Heart right ventricle (tissue), 16 donors: ENCODE measurements around the gene HSD17B8. TPM values are rescaled to one million over a fixed set of nuclear protein-coding genes. Genes with fewer than 3 reads are reported as not detected.

Source experiments
- ATAC-seq, 8 donors: fragments of 200-7000 bp; cut with Tn5 transposase; one replicate each; pipeline ENCODE4 v1.9.1; 2020; ENCODE audit warnings: mild to moderate bottlenecking in 8 of 8, moderate library complexity in 8 of 8, moderate number of reproducible peaks in 1 of 8
- DNase-seq, 2 donors: peaks; one replicate each; pipeline ENCODE4 v3.0.0-alpha.2; 2020
- H3K27ac ChIP-seq, 10 donors: fragments of 200-600 bp; sonication (generic) in 2 of 10; one replicate each; pipeline versions ENCODE4 v1.5.0 to v1.8.0; 2020 to 2022; ENCODE audit warnings: mild to moderate bottlenecking in 3 of 10
- H3K27me3 ChIP-seq, 7 donors: fragments of 200-600 bp; one replicate each; pipeline ENCODE4 v1.8.0; 2021 to 2022; ENCODE audit warnings: mild to moderate bottlenecking in 2 of 7
- H3K36me3 ChIP-seq, 9 donors: fragments of 200-600 bp; sonication (generic) in 1 of 9; one replicate each; pipeline versions ENCODE4 v1.5.0 to v1.8.0; 2020 to 2022; ENCODE audit warnings: mild to moderate bottlenecking in 2 of 9
- H3K4me1 ChIP-seq, 9 donors: fragments of 200-600 bp; sonication (generic) in 1 of 9; one replicate each; pipeline versions ENCODE4 v1.5.0 to v1.8.0; 2020 to 2022; ENCODE audit warnings: mild to moderate bottlenecking in 4 of 9
- H3K4me3 ChIP-seq, 10 donors: fragments of 200-600 bp; sonication (generic) in 2 of 10; one replicate each; pipeline versions ENCODE4 v1.5.0 to v1.8.0; 2020 to 2022; ENCODE audit warnings: mild to moderate bottlenecking in 7 of 10, moderate library complexity in 2 of 10
- H3K9me3 ChIP-seq, 11 donors: fragments of 200-600 bp in 10 of 11; sonication (generic) in 2 of 11; one replicate each; pipeline versions ENCODE4 v1.5.0 to v1.8.0; 2013 to 2022; ENCODE audit warnings: mild to moderate bottlenecking in 2 of 11, control low read depth in 1 of 11, moderate library complexity in 1 of 11
- WGBS, 2 donors: extraction: QIAGEN DNeasy Blood & Tissue Kit; methylation state at CpG; one replicate each; pipeline ENCODE4 v1.1.7; 2013; ENCODE audit warnings: inconsistent platforms in 1 of 2; 5-methylcytosine and 5-hydroxymethylcytosine counted together
- intact Hi-C, 10 donors: fragments of 100-400 bp; cut with DNase I; formaldehyde crosslinking; loops; one replicate each; pipeline versions ENCODE4 v1.11.1 to v1.14.2; 2022
- polyA plus RNA-seq, 2 donors: library from polyadenylated mRNA; stranded (reverse); fragments of 200-250 nt; gene quantifications; one replicate each; pipeline ENCODE4 v1.2.3, GENCODE V29; 2013
- total RNA-seq, 10 donors: library from RNA; stranded (reverse); fragmentation: NEBNext Ultra II Directional in 3 of 10; extraction: Animal tissue kit (Norgen Biotek cat#: 25700) in 3 of 10; gene quantifications; one replicate each; pipeline versions ENCODE4 v1.2.1 to v1.2.4, GENCODE V29; 2021 to 2023
- TF ChIP-seq, protein P1 (sequence below), 9 donors: fragments of 200-600 bp; sonication (generic) in 2 of 9; IDR thresholded peaks; one replicate each; pipeline versions ENCODE4 v1.5.0 to v1.8.0; 2021 to 2022; ENCODE audit warnings: antibody characterized with exemption in 9 of 9, mild to moderate bottlenecking in 5 of 9, moderate library complexity in 1 of 9
- donor health status: Arrhythmogenic right ventricular cardiomyopathy.
- donor health status: ischemic (EF 13 %, LVEDD 7.1; RV severe dilation, severe dysfunction).
- donor health status: healthy with polysubstance abuse.
- donor health status: DM: no; HTN: yes; CAD: no.
- donor health status: DM: no; HTN: no; CAD: no.
- donor health status: ischemic (EF 25% LVEDD 6.9; RV normal size, moderate dysfunction).
- donor health status: ischemic (EF 25% LVEDD 5.7; RV mildly dilated, moderate dysfunction).
- donor health status: healthy.
- donor health status: DM: yes; HTN: yes; CAD: no.
- donor health status: Ischemic cardiomyopathy.
- donor health status: ischemic (EF 35%, LVEDD 5.7; RV mildly dilated, moderate dysfunction).
- donor health status: nonischemic (EF 11% LVEDD 7.7; RV severe dilation, severe dysfunction).
- donor health status: DM: yes; HTN: yes; CAD: no.
- donor health status: PGD.
- donor health status: ischemic (EF 29% LVEDD 5.4; RV normal size, mild dysfunction).
- donor health status: nonischemic (EF 23%, LVEDD 6.1; RV moderate dilation, normal function).

The HSD17B8 gene
- total and polyA plus RNA-seq, 12 donors, result 7.4 to 25.5 (median 21.4) TPM

DNA sequence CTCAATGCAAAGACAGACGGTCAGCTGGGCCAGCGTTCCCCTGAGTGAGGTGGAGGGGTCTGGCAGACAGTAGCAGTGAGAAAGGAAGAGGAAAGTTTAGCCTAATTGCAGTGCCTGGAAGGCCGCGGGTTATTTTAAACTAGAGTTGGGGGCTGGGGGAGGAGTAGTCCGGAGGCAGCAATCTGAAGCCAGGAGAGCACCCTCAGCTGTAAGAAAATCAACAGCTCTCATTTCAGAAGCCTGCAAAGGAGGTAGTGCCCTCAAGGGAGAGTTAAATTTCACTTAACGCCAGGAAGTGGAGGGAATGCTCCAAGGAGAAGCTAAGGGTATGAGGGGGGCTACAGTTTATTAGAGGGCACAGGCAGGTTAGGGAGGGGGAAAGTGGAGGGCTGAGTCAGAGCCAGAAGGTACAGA lies 30.8 kb downstream of the HSD17B8 start:
- DNase-seq (no peak), ATAC-seq (no peak)
- Histone ChIP-seq H3K4me3 (no peak overlapping the region), H3K27me3 (peaks cover 0 to 47% (median 22%) of the 10 kb centered on the region in 7 donors), H3K4me1 (no peaks in the 10 kb centered on the region), H3K36me3 (no peaks in the 10 kb centered on the region), H3K9me3 (no peaks in the 10 kb centered on the region), H3K27ac (no peak overlapping the region)
- WGBS, 2 donors, result 13 to 15% methylated on average over 6 of the region's 6 CpGs
- intact Hi-C loops, result loop anchor here in 1 of 10 donors (5.0 to 10.0 kb wide), 2 partner anchors 238 to 320 kb away; no protein-coding TSS in a partner anchor
- TF ChIP-seq, protein P1, sequence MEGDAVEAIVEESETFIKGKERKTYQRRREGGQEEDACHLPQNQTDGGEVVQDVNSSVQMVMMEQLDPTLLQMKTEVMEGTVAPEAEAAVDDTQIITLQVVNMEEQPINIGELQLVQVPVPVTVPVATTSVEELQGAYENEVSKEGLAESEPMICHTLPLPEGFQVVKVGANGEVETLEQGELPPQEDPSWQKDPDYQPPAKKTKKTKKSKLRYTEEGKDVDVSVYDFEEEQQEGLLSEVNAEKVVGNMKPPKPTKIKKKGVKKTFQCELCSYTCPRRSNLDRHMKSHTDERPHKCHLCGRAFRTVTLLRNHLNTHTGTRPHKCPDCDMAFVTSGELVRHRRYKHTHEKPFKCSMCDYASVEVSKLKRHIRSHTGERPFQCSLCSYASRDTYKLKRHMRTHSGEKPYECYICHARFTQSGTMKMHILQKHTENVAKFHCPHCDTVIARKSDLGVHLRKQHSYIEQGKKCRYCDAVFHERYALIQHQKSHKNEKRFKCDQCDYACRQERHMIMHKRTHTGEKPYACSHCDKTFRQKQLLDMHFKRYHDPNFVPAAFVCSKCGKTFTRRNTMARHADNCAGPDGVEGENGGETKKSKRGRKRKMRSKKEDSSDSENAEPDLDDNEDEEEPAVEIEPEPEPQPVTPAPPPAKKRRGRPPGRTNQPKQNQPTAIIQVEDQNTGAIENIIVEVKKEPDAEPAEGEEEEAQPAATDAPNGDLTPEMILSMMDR (IDR thresholded peaks at IDR 0.05), result no peak

DNA sequence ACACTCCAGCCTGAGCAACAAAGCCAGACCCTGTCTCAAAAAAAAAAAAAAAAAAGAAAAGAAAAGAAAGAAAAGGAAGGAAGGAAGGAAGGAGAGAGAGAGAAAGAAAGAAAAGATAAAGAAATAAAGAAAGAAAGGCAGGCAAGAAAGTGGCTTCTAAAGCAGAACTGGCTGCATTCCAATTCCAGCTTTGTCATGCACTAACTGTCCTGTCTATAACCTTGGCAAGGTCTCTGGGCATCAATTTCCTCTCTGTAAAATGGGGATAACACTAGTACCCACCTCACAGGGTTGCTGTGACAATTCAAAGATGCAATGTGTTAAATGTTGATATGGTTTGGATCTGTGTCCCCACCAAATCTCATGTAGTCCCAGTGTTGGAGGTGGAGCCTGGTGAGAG lies 31.9 kb downstream of the HSD17B8 start:
- Histone ChIP-seq H3K36me3 (no peaks in the 10 kb centered on the region), H3K4me3 (no peak overlapping the region), H3K4me1 (no peaks in the 10 kb centered on the region), H3K27ac (no peak overlapping the region), H3K9me3 (no peaks in the 10 kb centered on the region), H3K27me3 (peaks cover 0 to 56% (median 22%) of the 10 kb centered on the region in 7 donors)
- DNase-seq, result no peak
- TF ChIP-seq, protein P1 (IDR thresholded peaks at IDR 0.05), result no peak
- ATAC-seq, result no peak
- intact Hi-C loops, result loop anchor here in 1 of 10 donors (5.0 to 10.0 kb wide), 2 partner anchors 239 to 322 kb away; no protein-coding TSS in a partner anchor

DNA sequence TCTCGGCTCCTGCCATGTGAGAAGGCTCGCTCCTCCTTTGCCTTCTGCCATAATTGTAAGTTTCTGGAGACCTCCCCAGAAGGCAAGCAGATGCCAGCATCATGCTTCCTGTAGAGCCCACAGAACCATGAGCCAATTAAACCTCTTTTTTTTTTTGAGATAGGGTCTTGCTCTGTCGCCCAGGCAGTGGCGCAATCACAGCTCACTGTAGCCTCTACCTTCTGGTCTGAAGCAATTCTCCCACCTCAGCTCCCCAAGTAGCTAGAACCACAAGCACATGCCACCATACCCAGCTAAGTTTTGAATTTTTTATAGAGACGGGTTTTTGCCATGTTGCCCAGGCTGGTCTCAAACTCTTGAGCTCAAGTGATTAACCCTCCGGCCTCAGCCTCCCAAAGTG lies 32.4 kb downstream of the HSD17B8 start:
- TF ChIP-seq, protein P1 (IDR thresholded peaks at IDR 0.05), result no peak
- Histone ChIP-seq H3K36me3 (no peaks in the 10 kb centered on the region), H3K27me3 (peaks cover 0 to 61% (median 22%) of the 10 kb centered on the region in 7 donors), H3K27ac (no peak overlapping the region), H3K4me3 (no peak overlapping the region), H3K4me1 (no peaks in the 10 kb centered on the region), H3K9me3 (no peaks in the 10 kb centered on the region)
- intact Hi-C loops, result loop anchor here in 1 of 10 donors (5.0 to 10.0 kb wide), 2 partner anchors 240 to 322 kb away; no protein-coding TSS in a partner anchor
- WGBS, 2 donors, result 85 to 87% methylated on average over 6 of the region's 6 CpGs
- DNase-seq (no peak), ATAC-seq (no peak)

DNA sequence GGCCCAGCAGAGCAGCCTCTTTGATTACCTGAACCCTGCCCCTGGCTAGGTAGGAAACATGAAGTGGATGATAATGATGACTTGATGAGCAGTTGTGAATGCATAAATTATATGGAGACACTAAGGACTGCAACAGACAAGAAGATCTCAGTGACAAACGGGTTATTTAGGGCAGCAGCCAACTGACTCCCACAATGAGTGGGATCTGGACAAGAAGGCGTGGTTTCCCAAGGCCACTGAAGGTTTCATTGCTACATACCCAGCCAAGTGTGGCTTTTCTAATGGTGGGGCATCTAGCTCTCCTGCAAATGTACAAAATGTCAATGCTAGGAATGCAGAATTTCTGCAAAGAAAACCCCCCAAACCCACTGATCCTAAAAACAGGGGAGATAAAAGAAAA lies 33.3 kb downstream of the HSD17B8 start:
- intact Hi-C loops, result loop anchor here in 1 of 10 donors (5.0 to 10.0 kb wide), 2 partner anchors 240 to 323 kb away; no protein-coding TSS in a partner anchor
- Histone ChIP-seq H3K9me3 (no peaks in the 10 kb centered on the region), H3K27me3 (peaks cover 0 to 60% (median 22%) of the 10 kb centered on the region in 7 donors), H3K27ac (no peak overlapping the region), H3K36me3 (no peaks in the 10 kb centered on the region), H3K4me3 (no peak overlapping the region), H3K4me1 (no peaks in the 10 kb centered on the region)
- DNase-seq (no peak), ATAC-seq (no peak)
- 59 to 69% methylated on average over 2 of the region's 2 CpGs for WGBS, 2 donors
- TF ChIP-seq, protein P1 (IDR thresholded peaks at IDR 0.05), result no peak
